Activated CD8-positive, alpha-beta T cell treated with anti-CD3 and anti-CD28 coated beads for 36 hours (primary cell): Measurements from ENCODE around the gene MICAL3. TPM values are rescaled to one million over a fixed set of nuclear protein-coding genes. Genes with fewer than 3 reads are reported as not detected.

Experiments used
- ATAC-seq: fragments of 200-7000 bp; cut with Tn5 transposase; one replicate; pipeline ENCODE4 v1.10.0; 2021; ENCODE audit warnings: mild to moderate bottlenecking, moderate library complexity
- CTCF ChIA-PET: fragments of 350-600 bp; sonication (Branson Sonifier 250); formaldehyde crosslinking; loops from one replicate; lab custom pipeline; 2021; ENCODE audit warnings: antibody characterized with exemption; lab: Charles Lee
- POLR2A ChIA-PET: fragments of 350-600 bp; sonication (Branson Sonifier 250); formaldehyde crosslinking; loops from one replicate; lab custom pipeline; 2021; ENCODE audit warnings: antibody characterized with exemption; lab: Charles Lee
- DNase-seq: peaks from one replicate; pipeline ENCODE4 v3.0.0-alpha.2; 2020
- H3K27ac Mint-ChIP-seq: one replicate; pipeline ENCODE4 v1.8.0; 2021; ENCODE audit warnings: mild to moderate bottlenecking, mixed read lengths
- H3K27me3 Mint-ChIP-seq: one replicate; pipeline ENCODE4 v1.8.0; 2021; ENCODE audit warnings: mixed read lengths
- H3K36me3 Mint-ChIP-seq: one replicate; pipeline ENCODE4 v1.8.0; 2021; ENCODE audit warnings: low read depth, mixed read lengths
- H3K4me1 Mint-ChIP-seq: one replicate; pipeline ENCODE4 v1.8.0; 2021; ENCODE audit warnings: low read depth, mixed read lengths
- H3K4me3 Mint-ChIP-seq: one replicate; pipeline ENCODE4 v1.8.0; 2021; ENCODE audit warnings: mild to moderate bottlenecking, moderate library complexity, mixed read lengths
- H3K9me3 Mint-ChIP-seq: one replicate; pipeline ENCODE4 v1.8.0; 2021; ENCODE audit warnings: mixed read lengths
- intact Hi-C: fragments of 100-400 bp; cut with micrococcal nuclease; formaldehyde crosslinking; loops from one replicate; pipeline ENCODE4 v1.10.0; 2022
- total RNA-seq, 2 experiments: library from RNA; stranded (reverse); gene quantifications; one replicate each; pipeline ENCODE4 v1.2.3, GENCODE V29; 2021
- TF ChIP-seq, protein P1 (sequence below): fragments of 200-600 bp; IDR thresholded peaks from one replicate; pipeline ENCODE4 v1.8.0; 2022; ENCODE audit warnings: antibody characterized with exemption, mild to moderate bottlenecking

MICAL3 gene
- total RNA-seq, 2 experiments from 2014 or later, result 31.6 to 32.4 TPM

DNA sequence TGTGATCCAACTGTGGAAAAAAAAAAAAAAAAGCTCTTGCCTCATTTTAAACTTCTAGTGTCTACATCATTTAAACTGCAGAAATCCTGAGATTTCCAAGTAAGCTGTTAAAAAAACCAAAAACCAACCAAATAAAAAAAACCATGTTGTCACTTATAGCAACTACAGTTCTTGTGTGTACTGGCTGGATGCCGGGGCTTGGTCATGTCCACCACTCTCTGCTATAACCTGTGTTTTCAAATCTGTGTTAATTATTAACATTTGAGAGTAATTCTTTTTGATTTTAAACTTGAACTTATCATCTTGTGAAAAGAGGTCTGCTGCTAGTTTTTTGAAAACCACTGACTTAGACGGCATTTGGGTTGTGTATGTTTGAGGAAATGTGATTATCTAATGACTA, 217.9 kb downstream of the MICAL3 start:
- Mint-ChIP-seq H3K36me3 (peaks cover 1% of the 10 kb centered on the region), H3K27ac (no peak overlapping the region), H3K4me1 (no peaks in the 10 kb centered on the region), H3K4me3 (no peak overlapping the region), H3K9me3 (no peaks in the 10 kb centered on the region), H3K27me3 (no peaks in the 10 kb centered on the region)
- DNase-seq (no peak), ATAC-seq (no peak)
- TF ChIP-seq, protein P1, sequence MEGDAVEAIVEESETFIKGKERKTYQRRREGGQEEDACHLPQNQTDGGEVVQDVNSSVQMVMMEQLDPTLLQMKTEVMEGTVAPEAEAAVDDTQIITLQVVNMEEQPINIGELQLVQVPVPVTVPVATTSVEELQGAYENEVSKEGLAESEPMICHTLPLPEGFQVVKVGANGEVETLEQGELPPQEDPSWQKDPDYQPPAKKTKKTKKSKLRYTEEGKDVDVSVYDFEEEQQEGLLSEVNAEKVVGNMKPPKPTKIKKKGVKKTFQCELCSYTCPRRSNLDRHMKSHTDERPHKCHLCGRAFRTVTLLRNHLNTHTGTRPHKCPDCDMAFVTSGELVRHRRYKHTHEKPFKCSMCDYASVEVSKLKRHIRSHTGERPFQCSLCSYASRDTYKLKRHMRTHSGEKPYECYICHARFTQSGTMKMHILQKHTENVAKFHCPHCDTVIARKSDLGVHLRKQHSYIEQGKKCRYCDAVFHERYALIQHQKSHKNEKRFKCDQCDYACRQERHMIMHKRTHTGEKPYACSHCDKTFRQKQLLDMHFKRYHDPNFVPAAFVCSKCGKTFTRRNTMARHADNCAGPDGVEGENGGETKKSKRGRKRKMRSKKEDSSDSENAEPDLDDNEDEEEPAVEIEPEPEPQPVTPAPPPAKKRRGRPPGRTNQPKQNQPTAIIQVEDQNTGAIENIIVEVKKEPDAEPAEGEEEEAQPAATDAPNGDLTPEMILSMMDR, result no peak
- ChIA-PET CTCF (interaction anchor here (0.7 to 1.6 kb wide), 2 partner anchors 23 to 164 kb away, joined by 3 to 6 read pairs; no protein-coding TSS in a partner anchor), POLR2A (no interaction called here)
- intact Hi-C loops, result no loop called here

DNA sequence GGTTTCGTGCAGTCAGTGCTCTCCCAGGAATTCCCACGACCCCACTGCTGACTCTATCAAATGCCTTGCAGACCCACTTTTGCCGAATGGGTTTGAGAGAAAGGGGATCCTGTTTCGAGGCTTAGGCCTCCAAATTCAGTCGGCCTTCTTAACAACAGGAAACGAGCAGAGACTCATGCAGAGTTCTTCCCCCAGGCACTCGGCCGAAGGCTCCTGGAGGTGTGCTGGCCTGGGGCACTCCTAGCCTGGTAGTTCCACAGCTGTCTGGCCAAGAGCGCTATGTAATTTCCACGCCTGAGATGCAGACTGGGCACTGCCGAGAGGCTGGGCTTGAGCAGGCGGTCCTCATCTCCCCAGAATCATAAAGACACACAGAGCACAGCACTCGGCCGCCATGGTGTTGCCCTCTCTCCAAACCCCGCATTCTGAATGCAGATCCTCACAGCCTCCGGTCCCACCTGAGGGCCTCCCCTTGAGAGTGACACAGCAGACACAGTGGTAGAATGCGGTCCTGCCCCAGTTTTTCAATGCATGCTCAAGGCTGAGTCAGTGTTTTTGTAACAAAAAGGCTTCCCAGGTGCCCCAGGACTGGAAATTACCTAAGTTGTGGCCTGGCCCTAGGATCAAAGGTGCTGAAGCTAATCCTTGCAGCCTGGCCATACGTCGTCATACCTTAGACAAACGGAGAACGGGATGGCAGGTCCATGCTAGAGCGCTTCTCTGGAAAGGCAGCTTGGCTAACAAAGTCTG, 219.9 kb downstream of the MICAL3 start:
- ChIA-PET CTCF (interaction anchor here (1.1 to 1.6 kb wide), 2 partner anchors 19 to 25 kb away, joined by 3 to 6 read pairs; no protein-coding TSS in a partner anchor), POLR2A (no interaction called here)
- Mint-ChIP-seq H3K9me3 (no peaks in the 10 kb centered on the region), H3K27ac (no peak overlapping the region), H3K27me3 (no peaks in the 10 kb centered on the region), H3K4me1 (no peaks in the 10 kb centered on the region), H3K36me3 (no peaks in the 10 kb centered on the region), H3K4me3 (no peak overlapping the region)
- no peak for DNase-seq
- TF ChIP-seq, protein P1, result no peak
- intact Hi-C loops, result no loop called here
- ATAC-seq, result no peak

- CTCF ChIA-PET, result interaction anchor here (1.1 to 1.3 kb wide), 2 partner anchors 17 to 19 kb away, joined by 3 to 4 read pairs; no protein-coding TSS in a partner anchor
- Mint-ChIP-seq H3K36me3 (no peaks in the 10 kb centered on the region), H3K9me3 (no peaks in the 10 kb centered on the region), H3K4me3 (no peak overlapping the region), H3K27ac (no peak overlapping the region), H3K4me1 (no peaks in the 10 kb centered on the region), H3K27me3 (no peaks in the 10 kb centered on the region)
- no peak for DNase-seq
- TF ChIP-seq, protein P1, result no peak
- POLR2A ChIA-PET, result no interaction called here
- no peak for ATAC-seq
- intact Hi-C loops, result no loop called here
Observed at GRCh38 chr22:17803609-17804270, 220.6 kb downstream of the MICAL3 start.

GRCh38 chr22:17802822-17803221, 221.5 kb downstream of the MICAL3 start:
- Mint-ChIP-seq H3K4me1 (peaks cover 4% of the 10 kb centered on the region), H3K27me3 (no peaks in the 10 kb centered on the region), H3K9me3 (no peaks in the 10 kb centered on the region), H3K4me3 (no peak overlapping the region), H3K36me3 (no peaks in the 10 kb centered on the region), H3K27ac (no peak overlapping the region)
- CTCF ChIA-PET, result interaction anchor here (1.3 to 1.4 kb wide), 2 partner anchors 16 to 27 kb away, joined by 4 read pairs; no protein-coding TSS in a partner anchor
- intact Hi-C loops, result no loop called here
- ATAC-seq, result no peak
- POLR2A ChIA-PET, result no interaction called here
- TF ChIP-seq, protein P1, result no peak
- DNase-seq, result no peak

- no peak overlapping the region for H3K27ac Mint-ChIP-seq
- intact Hi-C loops, result no loop called here
- ChIA-PET CTCF (interaction anchor here (1.4 kb wide), 1 partner anchor 28 kb away, joined by 4 read pairs; no protein-coding TSS in a partner anchor), POLR2A (no interaction called here)
- DNase-seq (no peak), ATAC-seq (no peak)
- H3K36me3 Mint-ChIP-seq, result no peaks in the 10 kb centered on the region
- no peaks in the 10 kb centered on the region for H3K9me3 Mint-ChIP-seq
- H3K27me3 Mint-ChIP-seq, result no peaks in the 10 kb centered on the region
- H3K4me3 Mint-ChIP-seq, result no peak overlapping the region
- peaks cover 4% of the 10 kb centered on the region for H3K4me1 Mint-ChIP-seq
- TF ChIP-seq, protein P1, result no peak
Observed at GRCh38 chr22:17802411-17802810, 221.9 kb downstream of the MICAL3 start.
